Activated CD4-positive, alpha-beta memory T cell treated with anti-CD3 and anti-CD28 coated beads, Interleukin-2, amount 10 ng/mL, durations not matched to agents 7 days and 5 days (primary cell): ENCODE data around the gene DNA2. TPM values are rescaled to one million over a fixed set of nuclear protein-coding genes. Genes with fewer than 3 reads are reported as not detected.

Source experiments
- CTCF ChIA-PET: fragments of 350-600 bp; sonication (Branson Sonifier 250); formaldehyde crosslinking; loops from one replicate; lab custom pipeline; 2021; ENCODE audit warnings: antibody characterized with exemption, inconsistent platforms; lab: Charles Lee
- POLR2A ChIA-PET: fragments of 350-600 bp; sonication (Branson Sonifier 250); formaldehyde crosslinking; loops from one replicate; lab custom pipeline; 2021; ENCODE audit warnings: antibody characterized with exemption; lab: Charles Lee
- DNase-seq: peaks from one replicate; pipeline ENCODE4 v3.0.0-alpha.2; 2020
- H3K27ac Mint-ChIP-seq: one replicate; pipeline ENCODE4 v1.8.0; 2021; ENCODE audit warnings: mild to moderate bottlenecking, mixed read lengths
- H3K27me3 Mint-ChIP-seq: one replicate; pipeline ENCODE4 v1.8.0; 2021; ENCODE audit warnings: mixed read lengths
- H3K36me3 Mint-ChIP-seq: one replicate; pipeline ENCODE4 v1.8.0; 2021; ENCODE audit warnings: low read depth, mixed read lengths
- H3K4me1 Mint-ChIP-seq: one replicate; pipeline ENCODE4 v1.8.0; 2021; ENCODE audit warnings: mixed read lengths
- H3K4me3 Mint-ChIP-seq: one replicate; pipeline ENCODE4 v1.8.0; 2021; ENCODE audit warnings: mild to moderate bottlenecking, mixed read lengths
- H3K9me3 Mint-ChIP-seq: one replicate; pipeline ENCODE4 v1.8.0; 2021; ENCODE audit warnings: mixed read lengths
- total RNA-seq, 2 experiments: library from RNA; stranded (reverse); gene quantifications; one replicate each; pipeline ENCODE4 v1.2.3, GENCODE V29; 2021

The DNA2 gene
- total RNA-seq, 2 experiments from 2014 or later = 34.7 to 40.4 TPM

GRCh38 chr10:68434657-68435056, 37.1 kb downstream of the DNA2 start:
- no peak overlapping the region for H3K27ac Mint-ChIP-seq
- no peaks in the 10 kb centered on the region for H3K9me3 Mint-ChIP-seq
- H3K4me1 Mint-ChIP-seq = no peaks in the 10 kb centered on the region
- H3K4me3 Mint-ChIP-seq = no peak overlapping the region
- H3K27me3 Mint-ChIP-seq = no peaks in the 10 kb centered on the region
- peaks cover 48% of the 10 kb centered on the region for H3K36me3 Mint-ChIP-seq
- CTCF ChIA-PET = interaction anchor here (0.6 to 1.1 kb wide), 2 partner anchors 11 to 26 kb away, joined by 3 read pairs; no protein-coding TSS in a partner anchor
- POLR2A ChIA-PET = no interaction called here
- DNase-seq = no peak

GRCh38 chr10:68428396-68429104, 43.2 kb downstream of the DNA2 start:
- no peaks in the 10 kb centered on the region for H3K27me3 Mint-ChIP-seq
- H3K9me3 Mint-ChIP-seq = no peaks in the 10 kb centered on the region
- DNase-seq = no peak
- POLR2A ChIA-PET = no interaction called here
- H3K36me3 Mint-ChIP-seq = peaks cover 46% of the 10 kb centered on the region
- CTCF ChIA-PET = no interaction called here
- no peak overlapping the region for H3K4me3 Mint-ChIP-seq
- H3K27ac Mint-ChIP-seq = no peak overlapping the region
- H3K4me1 Mint-ChIP-seq = peaks cover 10% of the 10 kb centered on the region

- H3K27me3 Mint-ChIP-seq = no peaks in the 10 kb centered on the region
- no peak for DNase-seq
- no peaks in the 10 kb centered on the region for H3K9me3 Mint-ChIP-seq
- POLR2A ChIA-PET = no interaction called here
- H3K4me1 Mint-ChIP-seq = peaks cover 14% of the 10 kb centered on the region
- no peak overlapping the region for H3K4me3 Mint-ChIP-seq
- CTCF ChIA-PET = no interaction called here
- peak overlapping the region; percentile 34 for H3K27ac Mint-ChIP-seq
- peaks cover 55% of the 10 kb centered on the region for H3K36me3 Mint-ChIP-seq
Measured at GRCh38 chr10:68424454-68425014, 47.2 kb downstream of the DNA2 start.

- ChIA-PET CTCF (no interaction called here), POLR2A (interaction anchor here (0.9 to 1.5 kb wide), 2 partner anchors 9 to 13 kb away, joined by 3 to 4 read pairs; no protein-coding TSS in a partner anchor)
- DNase-seq = peak; percentile 19
- peaks cover 14% of the 10 kb centered on the region for H3K4me1 Mint-ChIP-seq
- H3K9me3 Mint-ChIP-seq = no peaks in the 10 kb centered on the region
- H3K4me3 Mint-ChIP-seq = no peak overlapping the region
- peak overlapping the region; percentile 65 for H3K27ac Mint-ChIP-seq
- H3K27me3 Mint-ChIP-seq = no peaks in the 10 kb centered on the region
- H3K36me3 Mint-ChIP-seq = peaks cover 55% of the 10 kb centered on the region
Measured at GRCh38 chr10:68423522-68423921, 48.3 kb downstream of the DNA2 start.

GRCh38 chr10:68419376-68419775, 52.4 kb downstream of the DNA2 start:
- H3K27me3 Mint-ChIP-seq = no peaks in the 10 kb centered on the region
- no peaks in the 10 kb centered on the region for H3K9me3 Mint-ChIP-seq
- no peak overlapping the region for H3K4me3 Mint-ChIP-seq
- no peak for DNase-seq
- H3K27ac Mint-ChIP-seq = no peak overlapping the region
- peaks cover 56% of the 10 kb centered on the region for H3K36me3 Mint-ChIP-seq
- peaks cover 10% of the 10 kb centered on the region for H3K4me1 Mint-ChIP-seq
- ChIA-PET CTCF (interaction anchor here (1.1 kb wide), 1 partner anchor 13 kb away, joined by 3 read pairs; the partner anchor contains the start of gene RUFY2), POLR2A (no interaction called here)

GRCh38 chr10:68408898-68409518, 62.8 kb downstream of the DNA2 start:
- no peak overlapping the region for H3K4me3 Mint-ChIP-seq
- no peaks in the 10 kb centered on the region for H3K27me3 Mint-ChIP-seq
- peaks cover 15% of the 10 kb centered on the region for H3K4me1 Mint-ChIP-seq
- POLR2A ChIA-PET = interaction anchor here (1.3 kb wide), 1 partner anchor 76 kb away, joined by 3 read pairs; the partner anchor contains the start of gene PBLD
- H3K27ac Mint-ChIP-seq = no peak overlapping the region
- H3K36me3 Mint-ChIP-seq = peaks cover 12% of the 10 kb centered on the region
- DNase-seq = no peak
- CTCF ChIA-PET = interaction anchor here (3.0 kb wide), 1 partner anchor 13 kb away, joined by 12 read pairs; no protein-coding TSS in a partner anchor
- no peaks in the 10 kb centered on the region for H3K9me3 Mint-ChIP-seq

GRCh38 chr10:68406815-68407548, 64.8 kb downstream of the DNA2 start, which contains the start of gene RUFY2:
Gene RUFY2 (minus strand): TSS chr10:68407277. CDS start chr10:68407189, 88 bp downstream.
- Mint-ChIP-seq H3K9me3 (no peaks in the 10 kb centered on the region), H3K4me3 (peak within 1 kb of the TSS; percentile 85), H3K27me3 (no peaks in the 10 kb centered on the region), H3K36me3 (peaks cover 2% of the 10 kb centered on the region), H3K27ac (peak within 1 kb of the TSS; percentile 70), H3K4me1 (peaks cover 15% of the 10 kb centered on the region)
- ChIA-PET POLR2A (interaction anchor here (0.7 to 1.5 kb wide), 6 partner anchors 15 to 120 kb away, joined by 3 to 10 read pairs (median 4); partner anchors contain the start of genes DNA2, HNRNPH3 and PBLD), CTCF (interaction anchor here (0.6 to 3.0 kb wide), 12 partner anchors 9 to 74 kb away, joined by 3 to 12 read pairs (median 4); partner anchors contain the start of gene PBLD)
- DNase-seq = peak; percentile 81

GRCh38 chr10:68406111-68406814, 65.5 kb downstream of the DNA2 start:
- peaks cover 4% of the 10 kb centered on the region for H3K36me3 Mint-ChIP-seq
- peak; percentile 42 for DNase-seq
- H3K9me3 Mint-ChIP-seq = no peaks in the 10 kb centered on the region
- H3K27ac Mint-ChIP-seq = peak overlapping the region; percentile 70
- H3K4me3 Mint-ChIP-seq = peak overlapping the region; percentile 85
- H3K27me3 Mint-ChIP-seq = no peaks in the 10 kb centered on the region
- CTCF ChIA-PET = interaction anchor here (0.6 to 3.0 kb wide), 12 partner anchors 8 to 73 kb away, joined by 3 to 12 read pairs (median 4); partner anchors contain the start of gene PBLD
- POLR2A ChIA-PET = interaction anchor here (0.7 to 1.3 kb wide), 5 partner anchors 15 to 120 kb away, joined by 3 to 10 read pairs (median 4); partner anchors contain the start of genes HNRNPH3 and PBLD
- H3K4me1 Mint-ChIP-seq = peaks cover 15% of the 10 kb centered on the region

GRCh38 chr10:68403701-68404100, 68.1 kb downstream of the DNA2 start:
- ChIA-PET CTCF (no interaction called here), POLR2A (interaction anchor here (1.0 kb wide), 1 partner anchor 72 kb away, joined by 3 read pairs; the partner anchor contains the start of gene HNRNPH3)
- Mint-ChIP-seq H3K27me3 (no peaks in the 10 kb centered on the region), H3K4me1 (peaks cover 15% of the 10 kb centered on the region), H3K9me3 (no peaks in the 10 kb centered on the region), H3K36me3 (peaks cover 10% of the 10 kb centered on the region), H3K27ac (no peak overlapping the region), H3K4me3 (no peak overlapping the region)
- DNase-seq = no peak

GRCh38 chr10:68402276-68402675, 69.5 kb downstream of the DNA2 start:
- Mint-ChIP-seq H3K4me3 (no peak overlapping the region), H3K4me1 (peaks cover 15% of the 10 kb centered on the region), H3K27ac (no peak overlapping the region), H3K36me3 (peaks cover 10% of the 10 kb centered on the region), H3K9me3 (no peaks in the 10 kb centered on the region), H3K27me3 (no peaks in the 10 kb centered on the region)
- no peak for DNase-seq
- CTCF ChIA-PET = interaction anchor here (0.6 kb wide), 1 partner anchor 416 kb away, joined by 3 read pairs; no protein-coding TSS in a partner anchor
- POLR2A ChIA-PET = no interaction called here

GRCh38 chr10:68397005-68397404, 74.8 kb downstream of the DNA2 start:
- Mint-ChIP-seq H3K4me3 (no peak overlapping the region), H3K27me3 (no peaks in the 10 kb centered on the region), H3K36me3 (peaks cover 21% of the 10 kb centered on the region), H3K27ac (no peak overlapping the region), H3K4me1 (no peaks in the 10 kb centered on the region), H3K9me3 (no peaks in the 10 kb centered on the region)
- POLR2A ChIA-PET = interaction anchor here (1.1 kb wide), 1 partner anchor 511 kb away, joined by 3 read pairs; no protein-coding TSS in a partner anchor
- CTCF ChIA-PET = interaction anchor here (3.2 kb wide), 1 partner anchor 9 kb away, joined by 11 read pairs; the partner anchor contains the start of gene RUFY2
- DNase-seq = no peak
